HepG2 (cell line): Measurements from ENCODE around the gene LCN1. TPM values are rescaled to one million over a fixed set of nuclear protein-coding genes. Genes with fewer than 3 reads are reported as not detected.

Experiments
- AKAP8 ChIP-seq: sonication (generic); formaldehyde crosslinking; IDR thresholded peaks from 2 replicates; pipeline ENCODE4 v1.5.1; 2020; ENCODE audit warnings: mild to moderate bottlenecking, missing genetic modification reagents
- FOXM1 ChIP-seq: sonication (generic); formaldehyde crosslinking; IDR thresholded peaks from 2 replicates; pipeline ENCODE4 v1.5.0; 2020; ENCODE audit warnings: missing genetic modification reagents
- KAT2B ChIP-seq: fragments of 150-350 bp; IDR thresholded peaks from 2 replicates; pipeline ENCODE4 v1.6.1; 2014; ENCODE audit warnings: low read depth, low read length, borderline replicate concordance
- NR2F2 ChIP-seq: IDR thresholded peaks from 2 replicates; pipeline ENCODE4 v1.6.1; 2012; ENCODE audit warnings: low read depth, inconsistent platforms, borderline replicate concordance
- PLSCR1 ChIP-seq: sonication (generic); formaldehyde crosslinking; IDR thresholded peaks from 2 replicates; pipeline ENCODE4 v1.5.0; 2020; ENCODE audit warnings: missing genetic modification reagents, mild to moderate bottlenecking, borderline replicate concordance
- ZBTB14 ChIP-seq: sonication (generic); formaldehyde crosslinking; IDR thresholded peaks from 2 replicates; pipeline ENCODE4 v1.4.0; 2020; ENCODE audit warnings: missing genetic modification reagents
- ZMYM4 ChIP-seq: sonication (generic); formaldehyde crosslinking; IDR thresholded peaks from 2 replicates; pipeline ENCODE4 v1.8.1; 2023; ENCODE audit warnings: mild to moderate bottlenecking, missing genetic modification reagents
- ZNF142 ChIP-seq: sonication (generic); formaldehyde crosslinking; IDR thresholded peaks from 2 replicates; pipeline ENCODE4 v1.4.0; 2020; ENCODE audit warnings: missing genetic modification reagents
- ZNF747 ChIP-seq: sonication (generic); formaldehyde crosslinking; IDR thresholded peaks from 2 replicates; pipeline ENCODE4 v1.8.1; 2023; ENCODE audit warnings: missing genetic modification reagents, mild to moderate bottlenecking, borderline replicate concordance
- ZNF777 ChIP-seq: sonication (generic); formaldehyde crosslinking; IDR thresholded peaks from 2 replicates; pipeline ENCODE4 v1.4.0; 2020; ENCODE audit warnings: missing genetic modification reagents
- ZNF83 ChIP-seq: sonication (generic); formaldehyde crosslinking; IDR thresholded peaks from 2 replicates; pipeline ENCODE4 v1.4.0; 2020; ENCODE audit warnings: missing genetic modification reagents, mild to moderate bottlenecking, borderline replicate concordance
- ZSCAN29 ChIP-seq: sonication (generic); formaldehyde crosslinking; conservative IDR thresholded peaks from 2 replicates; pipeline ENCODE4 v1.4.0; 2020; ENCODE audit warnings: mild to moderate bottlenecking, missing genetic modification reagents
- polyA plus RNA-seq, 8 experiments: library from polyadenylated mRNA; depleted of rRNA in 3 of 8; stranded (reverse) in 7 of 8; unstranded in 1 of 8; fragments of >200 nt; fragmentation: Illumina TruSeq in 4 of 8; extraction: Trizol in 4 of 8; gene quantifications; 2 replicates each; pipeline versions ENCODE4 v1.2.1 to v1.2.3, GENCODE V29; 2011 to 2016; ENCODE audit warnings: low read depth in 4 of 8, missing spikeins in 1 of 8, mixed read lengths in 1 of 8; ENCODE audit not compliant: insufficient read depth in 1 of 8
- total RNA-seq, 5 experiments: library from RNA; depleted of rRNA; stranded (reverse); fragments of >200 nt; fragmentation: Illumina TruSeq; extraction: Trizol; gene quantifications; 2 replicates each; pipeline ENCODE4 v1.2.3, GENCODE V29; 2016; ENCODE audit warnings: low read depth in 1 of 5
- TF ChIP-seq, protein P1 (sequence below): sonication (generic); formaldehyde crosslinking; IDR thresholded peaks from 2 replicates; pipeline ENCODE4 v1.4.0; 2020; ENCODE audit warnings: low read depth, mild to moderate bottlenecking, missing genetic modification reagents
- TF ChIP-seq, protein P2 (sequence below), 2 experiments: sonication (generic) in 1 of 2; formaldehyde crosslinking in 1 of 2; IDR thresholded peaks; 2 replicates each; pipeline versions ENCODE4 v1.4.0 to v1.6.1; 2016 to 2020; ENCODE audit warnings: borderline replicate concordance in 1 of 2, low read depth in 1 of 2, mild to moderate bottlenecking in 1 of 2, missing genetic modification reagents in 1 of 2

The LCN1 gene
- total and polyA plus RNA-seq, 2 of the 13 experiments (the other 11 are each of a cell fraction or from before 2014, with no cell fraction given), result not detected

- TF ChIP-seq, protein P1, sequence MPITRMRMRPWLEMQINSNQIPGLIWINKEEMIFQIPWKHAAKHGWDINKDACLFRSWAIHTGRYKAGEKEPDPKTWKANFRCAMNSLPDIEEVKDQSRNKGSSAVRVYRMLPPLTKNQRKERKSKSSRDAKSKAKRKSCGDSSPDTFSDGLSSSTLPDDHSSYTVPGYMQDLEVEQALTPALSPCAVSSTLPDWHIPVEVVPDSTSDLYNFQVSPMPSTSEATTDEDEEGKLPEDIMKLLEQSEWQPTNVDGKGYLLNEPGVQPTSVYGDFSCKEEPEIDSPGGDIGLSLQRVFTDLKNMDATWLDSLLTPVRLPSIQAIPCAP, result 0 out of 2 replicates have a peak, but pooled peaks have one; percentile 33
- TF ChIP-seq ZMYM4 (CRISPR knock-in tag) (peak; percentile 90), ZNF777 (peak; percentile 32; the same call in 1 of the 2 replicates), ZNF142 (CRISPR knock-in tag) (peak; percentile 72; the same call in 1 of the 2 replicates), ZNF747 (CRISPR knock-in tag) (peak; percentile 76), KAT2B (no peak), ZSCAN29 (CRISPR knock-in tag) (0 out of 2 replicates have a peak, but pooled peaks have one; percentile 42), FOXM1 (0 out of 2 replicates have a peak, but pooled peaks have one; percentile 5), NR2F2 (peak; percentile 21; the same call in 1 of the 2 replicates), ZBTB14 (peak; percentile 71), ZNF83 (peak; percentile 58; the same call in 1 of the 2 replicates), PLSCR1 (CRISPR knock-in tag) (no peak), AKAP8 (CRISPR knock-in tag) (peak; percentile 71; the same call in 1 of the 2 replicates)
- TF ChIP-seq, protein P2, sequence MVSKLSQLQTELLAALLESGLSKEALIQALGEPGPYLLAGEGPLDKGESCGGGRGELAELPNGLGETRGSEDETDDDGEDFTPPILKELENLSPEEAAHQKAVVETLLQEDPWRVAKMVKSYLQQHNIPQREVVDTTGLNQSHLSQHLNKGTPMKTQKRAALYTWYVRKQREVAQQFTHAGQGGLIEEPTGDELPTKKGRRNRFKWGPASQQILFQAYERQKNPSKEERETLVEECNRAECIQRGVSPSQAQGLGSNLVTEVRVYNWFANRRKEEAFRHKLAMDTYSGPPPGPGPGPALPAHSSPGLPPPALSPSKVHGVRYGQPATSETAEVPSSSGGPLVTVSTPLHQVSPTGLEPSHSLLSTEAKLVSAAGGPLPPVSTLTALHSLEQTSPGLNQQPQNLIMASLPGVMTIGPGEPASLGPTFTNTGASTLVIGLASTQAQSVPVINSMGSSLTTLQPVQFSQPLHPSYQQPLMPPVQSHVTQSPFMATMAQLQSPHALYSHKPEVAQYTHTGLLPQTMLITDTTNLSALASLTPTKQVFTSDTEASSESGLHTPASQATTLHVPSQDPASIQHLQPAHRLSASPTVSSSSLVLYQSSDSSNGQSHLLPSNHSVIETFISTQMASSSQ (IDR thresholded peaks at IDR 0.05; ENCODE audit: low read depth), result no peak
- TF ChIP-seq, protein P2 (CRISPR knock-in tag; IDR thresholded peaks at IDR 0.05; ENCODE audit: borderline replicate concordance), result peak; percentile 64; the same call in 1 of the 2 replicates
Measured at GRCh38 chr9:135500525-135501260, 20.5 kb upstream of the LCN1 start, which contains the start of gene MRPS2 (continued).
